SK-N-MC (cell line): ENCODE measurements around the gene GSTM4.

Experiments used
- DNase-seq: peaks from one replicate; pipeline ENCODE4 v3.0.0-alpha.2; 2011; ENCODE audit warnings: low read depth, low spot score
- H3K27ac ChIP-seq: fragments of 200-600 bp; sonication (generic); 2 replicates; pipeline ENCODE4 v1.5.1; 2016; ENCODE audit warnings: mixed run types
- H3K36me3 ChIP-seq: fragments of 200-600 bp; sonication (generic); 2 replicates; pipeline ENCODE4 v1.6.1; 2017; ENCODE audit warnings: antibody characterized with exemption, low read length, mixed read lengths; ENCODE audit not compliant: insufficient read depth
- H3K4me3 ChIP-seq: fragments of 200-600 bp; sonication (generic); 2 replicates; pipeline ENCODE4 v1.5.1; 2016
- H3K9ac ChIP-seq: fragments of 200-600 bp; sonication (generic); 2 replicates; pipeline ENCODE4 v1.8.0; 2017; ENCODE audit warnings: mixed run types, mixed read lengths; ENCODE audit not compliant: insufficient read length
- H3K9me3 ChIP-seq: fragments of 200-600 bp; sonication (generic); 2 replicates; pipeline ENCODE4 v1.6.1; 2017; ENCODE audit warnings: low read depth, mild to moderate bottlenecking, antibody characterized with exemption, low read length, moderate library complexity, mixed read lengths
- EZH2 ChIP-seq: fragments of 200-600 bp; sonication (generic); IDR thresholded peaks from one replicate; pipeline ENCODE4 v1.6.1; 2017; ENCODE audit warnings: antibody characterized with exemption
- FOXP2 ChIP-seq: optimal IDR thresholded peaks from 2 replicates; pipeline ENCODE3; 2011; ENCODE audit warnings: mild to moderate bottlenecking, moderate library complexity; ENCODE audit not compliant: insufficient read depth; ENCODE audit errors: extremely low read length, control extremely low read depth
- POLR2AphosphoS5 ChIP-seq: IDR thresholded peaks from 2 replicates; pipeline ENCODE4 v1.6.1; 2012; ENCODE audit warnings: mild to moderate bottlenecking, low read depth, low read length, borderline replicate concordance

The GSTM4 gene

DNA sequence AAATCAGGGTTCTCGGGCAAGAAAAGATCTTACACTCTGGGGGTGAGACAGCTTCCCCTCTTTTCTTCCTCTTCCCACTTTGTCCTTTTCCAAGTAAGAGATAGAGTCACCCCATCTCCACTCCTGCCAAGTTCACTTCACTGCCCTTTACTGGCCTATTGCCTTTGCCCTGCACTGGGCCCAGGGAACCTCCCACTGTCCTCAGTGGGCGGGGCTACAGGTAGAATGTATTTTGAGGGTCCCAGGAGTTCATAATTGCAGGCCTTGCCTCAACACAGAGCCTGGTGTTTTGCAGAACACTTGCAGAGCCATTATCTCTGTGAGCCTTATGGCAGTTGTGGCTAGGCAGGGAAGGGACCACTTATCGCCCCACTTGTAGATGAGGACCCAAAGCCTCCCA, 33.0 kb upstream of the GSTM4 start:
- no peak for DNase-seq
- H3K36me3 ChIP-seq, result peaks cover 9% of the 10 kb centered on the region; the same call in 1 of the 2 replicates
- H3K27ac ChIP-seq, result no peak overlapping the region
- H3K9me3 ChIP-seq, result no peaks in the 10 kb centered on the region
- no peak overlapping the region for H3K4me3 ChIP-seq
- TF ChIP-seq POLR2AphosphoS5 (no peak), FOXP2 (no peak), EZH2 (no peak)
- H3K9ac ChIP-seq, result no peak overlapping the region

DNA sequence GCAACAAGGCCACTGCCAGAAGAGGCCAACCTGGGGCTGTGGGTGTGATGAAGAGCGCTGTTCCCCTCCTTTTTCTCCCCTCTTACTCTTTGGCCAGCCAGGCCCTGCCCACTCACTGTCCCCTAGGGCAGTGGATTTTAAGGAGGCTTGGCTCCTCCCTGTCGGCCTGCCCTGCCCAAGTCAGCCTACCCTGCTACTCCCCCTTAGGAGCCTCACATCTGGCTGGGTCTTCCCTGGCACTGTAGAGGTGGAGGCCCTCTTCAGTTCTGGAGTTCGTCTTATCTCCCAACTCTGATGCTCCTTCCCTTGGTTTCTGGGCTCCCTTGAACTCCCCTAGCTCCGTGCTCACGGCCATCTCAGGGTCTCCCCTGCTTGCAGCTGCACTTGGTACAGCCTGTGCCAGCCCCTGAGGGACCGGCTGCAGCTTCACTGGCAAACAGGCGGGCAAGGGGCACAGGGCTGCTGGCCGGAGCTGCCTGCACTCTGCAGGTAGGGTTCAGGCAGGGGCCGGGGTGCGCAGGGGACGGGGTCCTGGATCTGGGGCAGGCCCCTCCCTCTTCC, 32.2 kb upstream of the GSTM4 start:
- H3K4me3 ChIP-seq, result no peak overlapping the region
- H3K36me3 ChIP-seq, result peaks cover 16% of the 10 kb centered on the region; the same call in 1 of the 2 replicates
- H3K9ac ChIP-seq, result peak overlapping the region; percentile 32
- TF ChIP-seq FOXP2 (no peak), EZH2 (no peak), POLR2AphosphoS5 (no peak)
- no peaks in the 10 kb centered on the region for H3K9me3 ChIP-seq
- DNase-seq, result no peak
- H3K27ac ChIP-seq, result peak overlapping the region; percentile 36; the same call in 1 of the 2 replicates

DNA sequence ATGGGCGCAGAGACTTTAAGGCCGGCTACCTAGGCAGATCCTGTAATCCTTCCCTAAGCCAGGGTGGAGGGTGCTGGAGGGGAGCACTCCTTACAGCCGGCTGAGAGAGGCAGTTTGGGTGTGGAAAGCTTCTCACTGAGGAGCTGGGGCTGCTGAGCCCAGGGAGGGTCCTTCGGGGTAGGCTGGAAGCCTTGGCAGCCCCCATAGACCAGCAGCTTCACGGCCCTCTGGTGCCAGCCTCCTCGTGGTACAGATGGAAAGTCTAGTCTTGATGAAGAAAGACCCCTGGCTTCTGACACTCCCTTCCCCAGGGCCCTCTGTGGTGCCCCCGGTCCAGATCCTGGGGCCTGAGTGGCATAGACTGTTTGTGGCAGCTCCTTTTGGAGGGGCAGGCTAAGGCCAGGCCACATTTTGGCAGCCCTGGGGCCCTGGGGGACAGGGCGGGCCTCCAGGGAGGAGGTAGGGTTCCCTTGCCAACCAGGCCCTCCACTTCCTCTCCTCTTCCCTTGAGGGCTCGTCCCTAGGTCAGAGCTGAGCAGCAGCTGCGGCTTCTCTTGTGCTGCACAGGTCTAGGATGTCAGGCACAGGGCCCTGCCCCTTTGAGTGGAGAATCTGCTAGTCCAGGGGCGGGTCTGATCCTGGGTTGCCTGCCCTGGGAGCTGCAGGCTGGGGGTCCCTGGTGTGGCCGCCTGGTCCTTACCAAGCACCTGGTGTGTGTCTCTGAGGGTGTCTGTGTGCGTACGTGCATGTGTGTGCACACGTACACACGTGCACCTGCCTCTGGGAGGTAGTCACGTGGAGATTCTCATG, 31.5 kb upstream of the GSTM4 start:
- H3K4me3 ChIP-seq, result no peak overlapping the region
- H3K9ac ChIP-seq, result no peak overlapping the region

DNA sequence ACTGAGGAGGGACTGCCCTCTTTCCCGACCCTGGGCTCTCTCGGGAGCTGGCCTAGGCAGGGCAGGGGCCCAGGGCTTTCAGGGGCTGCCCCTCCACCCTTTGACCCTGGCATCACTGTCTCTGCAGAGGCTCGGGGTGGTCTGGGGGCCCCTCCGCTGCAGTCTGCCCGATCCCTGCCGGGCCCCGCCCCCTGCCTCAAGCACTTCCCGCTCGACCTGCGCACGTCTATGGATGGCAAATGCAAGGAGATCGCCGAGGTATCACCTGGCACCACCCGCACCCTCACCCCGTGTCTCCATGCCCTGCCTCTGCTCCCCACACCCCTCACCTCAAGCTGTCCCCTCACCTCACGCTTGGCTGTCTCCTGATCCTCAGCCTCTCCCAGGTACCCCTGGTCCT, 30.7 kb upstream of the GSTM4 start:
- no peak overlapping the region for H3K9ac ChIP-seq
- DNase-seq, result no peak
- peaks cover 31% of the 10 kb centered on the region; the same call in 1 of the 2 replicates for H3K36me3 ChIP-seq
- no peaks in the 10 kb centered on the region for H3K9me3 ChIP-seq
- no peak overlapping the region for H3K4me3 ChIP-seq
- TF ChIP-seq FOXP2, result no peak
- no peak for TF ChIP-seq EZH2
- no peak for TF ChIP-seq POLR2AphosphoS5
- no peak overlapping the region for H3K27ac ChIP-seq

More for the DNA sequence above, 31.5 kb upstream of the GSTM4 start:
- no peak for DNase-seq
- no peak for TF ChIP-seq POLR2AphosphoS5
- no peak for TF ChIP-seq EZH2
- TF ChIP-seq FOXP2, result no peak
- 0 out of 2 replicates have a peak overlapping the region, but pooled peaks have one; percentile 36 for H3K27ac ChIP-seq
- H3K9me3 ChIP-seq, result no peaks in the 10 kb centered on the region
- peaks cover 23% of the 10 kb centered on the region; the same call in 1 of the 2 replicates for H3K36me3 ChIP-seq

DNA sequence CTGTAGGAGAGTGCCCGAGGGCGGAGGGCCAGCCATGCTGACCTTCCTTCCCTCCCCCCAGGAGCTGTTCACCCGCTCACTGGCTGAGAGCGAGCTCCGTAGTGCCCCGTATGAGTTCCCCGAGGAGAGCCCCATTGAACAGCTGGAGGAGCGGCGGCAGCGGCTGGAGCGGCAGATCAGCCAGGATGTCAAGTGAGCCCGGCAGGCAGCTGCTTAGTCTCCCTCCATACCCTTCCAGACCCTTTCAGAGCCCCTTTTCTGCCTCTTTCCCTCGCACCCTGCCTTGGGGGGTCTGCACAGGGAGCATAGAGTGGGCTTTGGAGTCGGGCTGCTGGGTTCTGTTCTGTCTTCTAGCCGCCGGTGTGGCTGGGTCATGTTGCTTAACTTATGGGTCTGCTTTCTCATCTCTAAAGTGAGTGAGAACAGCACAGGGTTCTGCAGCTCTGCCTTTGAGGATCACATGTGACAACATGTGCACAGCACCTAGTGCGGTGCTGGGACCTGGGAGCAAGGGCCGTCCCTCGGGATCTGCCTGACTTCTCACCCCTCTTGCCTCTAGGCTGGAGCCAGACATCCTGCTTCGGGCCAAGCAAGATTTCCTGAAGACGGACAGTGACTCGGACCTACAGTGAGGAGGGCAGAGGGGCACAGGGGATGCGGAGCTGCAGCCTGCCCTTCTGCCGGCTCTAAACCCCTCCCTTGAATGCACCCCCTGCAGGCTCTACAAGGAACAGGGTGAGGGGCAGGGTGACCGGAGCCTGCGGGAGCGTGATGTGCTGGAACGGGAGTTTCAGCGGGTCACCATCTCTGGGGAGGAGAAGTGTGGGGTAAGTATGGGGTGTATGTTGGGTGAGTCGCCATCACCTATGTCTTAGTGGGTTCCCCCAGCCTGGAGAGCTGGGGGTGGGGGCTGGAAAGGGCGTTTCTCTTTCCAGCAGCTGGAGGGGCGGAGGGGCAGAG, 30.0 kb upstream of the GSTM4 start:
- TF ChIP-seq POLR2AphosphoS5, result no peak
- TF ChIP-seq EZH2, result no peak
- no peak for TF ChIP-seq FOXP2
- Histone ChIP-seq H3K36me3 (peaks cover 34% of the 10 kb centered on the region; the same call in 1 of the 2 replicates), H3K27ac (no peak overlapping the region), H3K9ac (no peak overlapping the region), H3K4me3 (no peak overlapping the region), H3K9me3 (no peaks in the 10 kb centered on the region)
- DNase-seq, result no peak

DNA sequence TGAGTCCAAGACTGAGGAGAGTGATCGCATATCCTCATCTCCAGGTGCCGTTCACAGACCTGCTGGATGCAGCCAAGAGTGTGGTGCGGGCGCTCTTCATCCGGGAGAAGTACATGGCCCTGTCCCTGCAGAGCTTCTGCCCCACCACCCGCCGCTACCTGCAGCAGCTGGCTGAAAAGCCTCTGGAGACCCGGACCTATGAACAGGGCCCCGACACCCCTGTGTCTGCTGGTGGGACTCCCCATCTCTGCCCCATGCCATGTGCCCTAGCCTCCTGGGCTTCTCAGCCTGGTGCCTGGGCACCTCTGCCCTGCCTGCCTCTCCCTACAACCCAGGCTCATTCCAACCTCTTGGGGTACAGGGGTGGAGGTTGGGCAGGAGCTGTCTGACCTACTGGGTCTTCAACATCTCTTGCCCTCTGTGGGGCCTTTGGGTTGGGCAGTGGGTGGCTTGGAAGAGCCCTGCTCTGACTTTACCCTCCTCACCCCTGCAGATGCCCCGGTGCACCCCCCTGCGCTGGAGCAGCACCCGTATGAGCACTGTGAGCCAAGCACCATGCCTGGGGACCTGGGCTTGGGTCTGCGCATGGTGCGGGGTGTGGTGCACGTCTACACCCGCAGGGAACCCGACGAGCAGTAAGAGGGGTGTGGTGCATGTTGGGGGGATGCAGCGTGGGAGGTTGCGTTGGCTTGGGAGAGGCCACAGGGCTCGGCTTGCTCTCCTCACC, 29.1 kb upstream of the GSTM4 start:
- Histone ChIP-seq H3K27ac (no peak overlapping the region), H3K9ac (no peak overlapping the region), H3K4me3 (no peak overlapping the region), H3K36me3 (peaks cover 43% of the 10 kb centered on the region; the same call in 1 of the 2 replicates), H3K9me3 (no peaks in the 10 kb centered on the region)
- no peak for DNase-seq
- TF ChIP-seq EZH2, result no peak
- no peak for TF ChIP-seq FOXP2
- no peak for TF ChIP-seq POLR2AphosphoS5

DNA sequence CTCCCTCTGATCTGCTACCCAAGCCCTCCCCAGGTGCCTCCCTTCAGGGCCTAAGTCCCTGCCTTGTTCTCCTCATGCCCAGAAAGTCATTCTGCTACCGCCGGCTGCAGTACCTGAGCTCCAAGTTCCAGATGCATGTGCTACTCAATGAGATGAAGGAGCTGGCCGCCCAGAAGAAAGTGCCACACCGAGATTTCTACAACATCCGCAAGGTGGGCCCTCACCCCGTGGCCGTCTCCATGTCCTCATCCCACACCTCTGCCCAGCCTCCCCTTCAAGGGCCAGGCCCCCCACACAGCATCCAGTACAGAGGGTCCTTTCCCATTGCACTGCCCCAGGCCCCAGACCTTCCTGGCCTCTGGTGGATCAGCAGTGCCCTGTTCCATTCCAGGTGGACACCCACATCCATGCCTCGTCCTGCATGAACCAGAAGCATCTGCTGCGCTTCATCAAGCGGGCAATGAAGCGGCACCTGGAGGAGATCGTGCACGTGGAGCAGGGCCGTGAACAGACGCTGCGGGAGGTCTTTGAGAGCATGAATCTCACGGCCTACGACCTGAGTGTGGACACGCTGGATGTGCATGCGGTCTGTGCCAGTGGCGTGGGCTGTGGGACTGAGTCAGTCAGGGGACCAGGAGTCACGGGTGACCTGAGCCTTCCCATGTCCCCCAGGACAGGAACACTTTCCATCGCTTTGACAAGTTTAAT, 28.1 kb upstream of the GSTM4 start:
- H3K36me3 ChIP-seq, result peaks cover 44% of the 10 kb centered on the region; the same call in 1 of the 2 replicates
- no peaks in the 10 kb centered on the region for H3K9me3 ChIP-seq
- TF ChIP-seq POLR2AphosphoS5 (no peak), FOXP2 (no peak), EZH2 (no peak)
- H3K9ac ChIP-seq, result no peak overlapping the region
- DNase-seq, result no peak
- no peak overlapping the region for H3K4me3 ChIP-seq
- no peak overlapping the region for H3K27ac ChIP-seq
